HL-60 (cell line): ENCODE measurements around the gene HS3ST4.

ENCODE experiments used
- DNase-seq, 2 experiments: peaks; one replicate each; pipeline ENCODE4 v3.0.0-alpha.2; 2010 to 2020; ENCODE audit warnings: low read depth in 1 of 2, low spot score in 1 of 2
- H3K27ac ChIP-seq: fragments of 250-450 bp; sonication (Bioruptor Pico); replicated peaks from 2 replicates; pipeline ENCODE4 v1.5.1; 2020; ENCODE audit warnings: mild to moderate bottlenecking, moderate library complexity
- H3K27me3 ChIP-seq: fragments of 250-450 bp; sonication (Bioruptor Pico); 2 replicates; pipeline ENCODE4 v1.5.1; 2021; ENCODE audit warnings: mild to moderate bottlenecking, moderate library complexity; ENCODE audit not compliant: insufficient read depth, poor library complexity, severe bottlenecking
- H3K4me3 ChIP-seq: replicated peaks from 2 replicates; pipeline ENCODE4 v1.5.1; 2011; ENCODE audit warnings: mild to moderate bottlenecking, control low read depth, low read length; ENCODE audit not compliant: insufficient read depth
- GABPA ChIP-seq: IDR thresholded peaks from 2 replicates; pipeline ENCODE4 v1.6.1; 2012; ENCODE audit warnings: low read depth
- POLR2AphosphoS5 ChIP-seq: IDR thresholded peaks from 2 replicates; pipeline ENCODE4 v1.6.1; 2012; ENCODE audit warnings: low read depth
- SPI1 ChIP-seq: IDR thresholded peaks from 2 replicates; pipeline ENCODE4 v1.6.1; 2012; ENCODE audit warnings: low read depth, mild to moderate bottlenecking, borderline replicate concordance
- TF ChIP-seq, protein P1 (sequence below): IDR thresholded peaks from one replicate; pipeline ENCODE4 v1.5.1; 2011; ENCODE audit warnings: low read length, control low read depth, inconsistent platforms; ENCODE audit not compliant: insufficient read depth
- TF ChIP-seq, protein P2 (sequence below): IDR thresholded peaks from 2 replicates; pipeline ENCODE4 v1.6.1; 2012; ENCODE audit warnings: low read depth; ENCODE audit not compliant: insufficient replicate concordance

The HS3ST4 gene

GRCh38 chr16:25699069-25699468, 7.3 kb downstream of the HS3ST4 start:
- Histone ChIP-seq H3K4me3 (no peak overlapping the region), H3K27ac (no peak overlapping the region), H3K27me3 (peaks cover 11% of the 10 kb centered on the region)
- TF ChIP-seq POLR2AphosphoS5 (no peak), SPI1 (no peak), GABPA (no peak)
- TF ChIP-seq, protein P1, sequence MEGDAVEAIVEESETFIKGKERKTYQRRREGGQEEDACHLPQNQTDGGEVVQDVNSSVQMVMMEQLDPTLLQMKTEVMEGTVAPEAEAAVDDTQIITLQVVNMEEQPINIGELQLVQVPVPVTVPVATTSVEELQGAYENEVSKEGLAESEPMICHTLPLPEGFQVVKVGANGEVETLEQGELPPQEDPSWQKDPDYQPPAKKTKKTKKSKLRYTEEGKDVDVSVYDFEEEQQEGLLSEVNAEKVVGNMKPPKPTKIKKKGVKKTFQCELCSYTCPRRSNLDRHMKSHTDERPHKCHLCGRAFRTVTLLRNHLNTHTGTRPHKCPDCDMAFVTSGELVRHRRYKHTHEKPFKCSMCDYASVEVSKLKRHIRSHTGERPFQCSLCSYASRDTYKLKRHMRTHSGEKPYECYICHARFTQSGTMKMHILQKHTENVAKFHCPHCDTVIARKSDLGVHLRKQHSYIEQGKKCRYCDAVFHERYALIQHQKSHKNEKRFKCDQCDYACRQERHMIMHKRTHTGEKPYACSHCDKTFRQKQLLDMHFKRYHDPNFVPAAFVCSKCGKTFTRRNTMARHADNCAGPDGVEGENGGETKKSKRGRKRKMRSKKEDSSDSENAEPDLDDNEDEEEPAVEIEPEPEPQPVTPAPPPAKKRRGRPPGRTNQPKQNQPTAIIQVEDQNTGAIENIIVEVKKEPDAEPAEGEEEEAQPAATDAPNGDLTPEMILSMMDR = no peak
- TF ChIP-seq, protein P2, sequence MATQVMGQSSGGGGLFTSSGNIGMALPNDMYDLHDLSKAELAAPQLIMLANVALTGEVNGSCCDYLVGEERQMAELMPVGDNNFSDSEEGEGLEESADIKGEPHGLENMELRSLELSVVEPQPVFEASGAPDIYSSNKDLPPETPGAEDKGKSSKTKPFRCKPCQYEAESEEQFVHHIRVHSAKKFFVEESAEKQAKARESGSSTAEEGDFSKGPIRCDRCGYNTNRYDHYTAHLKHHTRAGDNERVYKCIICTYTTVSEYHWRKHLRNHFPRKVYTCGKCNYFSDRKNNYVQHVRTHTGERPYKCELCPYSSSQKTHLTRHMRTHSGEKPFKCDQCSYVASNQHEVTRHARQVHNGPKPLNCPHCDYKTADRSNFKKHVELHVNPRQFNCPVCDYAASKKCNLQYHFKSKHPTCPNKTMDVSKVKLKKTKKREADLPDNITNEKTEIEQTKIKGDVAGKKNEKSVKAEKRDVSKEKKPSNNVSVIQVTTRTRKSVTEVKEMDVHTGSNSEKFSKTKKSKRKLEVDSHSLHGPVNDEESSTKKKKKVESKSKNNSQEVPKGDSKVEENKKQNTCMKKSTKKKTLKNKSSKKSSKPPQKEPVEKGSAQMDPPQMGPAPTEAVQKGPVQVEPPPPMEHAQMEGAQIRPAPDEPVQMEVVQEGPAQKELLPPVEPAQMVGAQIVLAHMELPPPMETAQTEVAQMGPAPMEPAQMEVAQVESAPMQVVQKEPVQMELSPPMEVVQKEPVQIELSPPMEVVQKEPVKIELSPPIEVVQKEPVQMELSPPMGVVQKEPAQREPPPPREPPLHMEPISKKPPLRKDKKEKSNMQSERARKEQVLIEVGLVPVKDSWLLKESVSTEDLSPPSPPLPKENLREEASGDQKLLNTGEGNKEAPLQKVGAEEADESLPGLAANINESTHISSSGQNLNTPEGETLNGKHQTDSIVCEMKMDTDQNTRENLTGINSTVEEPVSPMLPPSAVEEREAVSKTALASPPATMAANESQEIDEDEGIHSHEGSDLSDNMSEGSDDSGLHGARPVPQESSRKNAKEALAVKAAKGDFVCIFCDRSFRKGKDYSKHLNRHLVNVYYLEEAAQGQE = no peak
- no peak for DNase-seq

GRCh38 chr16:25700547-25700946, 8.8 kb downstream of the HS3ST4 start:
- H3K27ac ChIP-seq = no peak overlapping the region
- H3K4me3 ChIP-seq = no peak overlapping the region
- TF ChIP-seq SPI1 (no peak), POLR2AphosphoS5 (no peak), GABPA (no peak)
- TF ChIP-seq, protein P1 = no peak
- TF ChIP-seq, protein P2 = no peak
- DNase-seq = no peak
- H3K27me3 ChIP-seq = peaks cover 3% of the 10 kb centered on the region

DNA sequence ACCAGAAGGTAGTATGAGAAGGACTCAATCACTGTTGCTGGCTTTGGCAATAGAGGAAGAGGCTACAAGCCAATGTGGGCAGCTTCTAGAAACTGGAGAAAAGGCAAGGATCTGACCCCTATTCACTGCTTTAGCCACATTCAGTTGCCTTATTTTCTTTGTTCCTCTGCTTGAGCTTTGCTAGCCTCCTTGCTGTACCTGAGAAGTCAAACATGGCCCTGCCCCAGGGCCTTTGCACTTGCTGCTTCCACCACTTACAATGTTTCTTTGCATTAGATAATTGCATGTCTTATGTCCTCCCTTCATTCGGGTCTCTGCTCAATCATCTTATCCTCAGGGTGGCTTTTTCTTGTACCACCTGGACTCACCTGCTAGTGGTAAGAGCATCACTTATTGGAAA, 15.8 kb downstream of the HS3ST4 start:
- DNase-seq = no peak
- H3K27ac ChIP-seq = no peak overlapping the region
- TF ChIP-seq GABPA (no peak), SPI1 (no peak), POLR2AphosphoS5 (no peak)
- TF ChIP-seq, protein P2 = no peak
- TF ChIP-seq, protein P1 = no peak
- H3K4me3 ChIP-seq = no peak overlapping the region
- H3K27me3 ChIP-seq = peaks cover 2% of the 10 kb centered on the region
